Upper lobe of right lung (tissue), 1 donor: ENCODE data around the gene ATP2A2. TPM values are rescaled to one million over a fixed set of nuclear protein-coding genes. Genes with fewer than 3 reads are reported as not detected.

ENCODE experiments used
- ATAC-seq: fragments of 200-7000 bp; cut with Tn5 transposase; one replicate; pipeline ENCODE4 v1.9.1; 2020; ENCODE audit warnings: mild to moderate bottlenecking, moderate library complexity
- DNase-seq: peaks from one replicate; pipeline ENCODE4 v3.0.0-alpha.2; 2020
- H3K27ac ChIP-seq: fragments of 200-600 bp; one replicate; pipeline ENCODE4 v1.8.0; 2022
- H3K27me3 ChIP-seq: fragments of 200-600 bp; one replicate; pipeline ENCODE4 v1.8.0; 2022; ENCODE audit warnings: mild to moderate bottlenecking
- H3K36me3 ChIP-seq: fragments of 200-600 bp; one replicate; pipeline ENCODE4 v1.8.0; 2022
- H3K4me1 ChIP-seq: fragments of 200-600 bp; one replicate; pipeline ENCODE4 v1.8.0; 2022
- H3K4me3 ChIP-seq: fragments of 200-600 bp; one replicate; pipeline ENCODE4 v1.8.0; 2022; ENCODE audit warnings: mild to moderate bottlenecking
- H3K9me3 ChIP-seq: fragments of 200-600 bp; one replicate; pipeline ENCODE4 v1.8.0; 2022
- CTCF ChIP-seq: fragments of 200-600 bp; IDR thresholded peaks from one replicate; pipeline ENCODE4 v1.8.0; 2022; ENCODE audit warnings: antibody characterized with exemption
- intact Hi-C: fragments of 100-400 bp; cut with DNase I; formaldehyde crosslinking; loops from one replicate; pipeline ENCODE4 v1.11.0; 2022
- total RNA-seq: library from RNA; stranded (reverse); fragmentation: NEBNext Ultra II Directional; extraction: Animal tissue kit (Norgen Biotek cat#: 25700); gene quantifications from one replicate; pipeline ENCODE4 v1.2.1, GENCODE V29; 2021
- donor health status: DM: no; HTN: yes; CAD: no; lungs with severe emphysema.

Gene ATP2A2
- total RNA-seq, 1 donor from 2014 or later: 173 TPM

DNA sequence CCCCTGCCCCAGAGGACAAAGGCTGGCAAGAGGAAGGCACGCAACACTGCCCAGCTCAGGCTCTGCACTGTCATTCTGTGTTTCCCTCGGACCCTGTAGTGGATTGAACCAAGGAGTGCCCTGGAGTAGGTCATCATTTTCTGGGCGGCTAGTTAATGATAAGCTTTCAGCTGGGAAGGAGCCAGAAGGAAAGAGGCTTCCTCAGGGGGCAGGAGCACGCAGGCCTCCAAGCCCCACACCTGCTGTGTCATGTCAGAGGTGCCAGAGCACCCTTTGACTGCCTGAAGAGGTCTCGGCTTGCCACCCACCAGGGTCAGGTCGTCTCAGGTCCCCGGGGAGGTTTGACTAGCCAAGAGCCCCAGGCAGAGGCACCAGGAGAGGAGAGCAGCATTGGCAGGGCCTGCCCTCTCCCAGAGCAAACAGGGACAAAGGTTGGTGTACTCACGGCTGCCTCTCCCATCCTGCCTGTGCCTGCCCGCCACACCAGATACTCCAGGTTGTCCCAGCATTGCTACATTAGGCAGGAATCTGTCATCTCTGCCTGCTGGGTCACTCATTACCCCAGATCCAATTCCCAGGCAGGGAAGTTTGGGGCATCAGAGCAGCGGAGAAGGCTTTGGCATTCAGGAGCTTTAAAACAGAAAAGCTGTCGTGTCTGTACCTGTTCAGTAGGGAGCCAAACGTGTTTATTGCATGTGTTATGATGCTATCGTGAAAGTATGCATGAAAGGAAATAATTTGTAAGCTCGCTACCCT lies 33.5 kb upstream of the ATP2A2 start:
- no peak for TF ChIP-seq CTCF
- DNase-seq (peak; percentile 71), ATAC-seq (peak; percentile 78)
- Histone ChIP-seq H3K27me3 (no peaks in the 10 kb centered on the region), H3K4me1 (peaks cover 11% of the 10 kb centered on the region), H3K36me3 (no peaks in the 10 kb centered on the region), H3K27ac (peak overlapping the region; percentile 78), H3K9me3 (no peaks in the 10 kb centered on the region), H3K4me3 (no peak overlapping the region)
- intact Hi-C loops: no loop called here

- Histone ChIP-seq H3K4me3 (no peak overlapping the region), H3K27ac (peak overlapping the region; percentile 78), H3K27me3 (no peaks in the 10 kb centered on the region), H3K36me3 (no peaks in the 10 kb centered on the region), H3K9me3 (no peaks in the 10 kb centered on the region), H3K4me1 (peaks cover 11% of the 10 kb centered on the region)
- intact Hi-C loops: no loop called here
- ATAC-seq (no peak), DNase-seq (no peak)
- no peak for TF ChIP-seq CTCF
Measured at GRCh38 chr12:110248096-110248447, 33.0 kb upstream of the ATP2A2 start.

DNA sequence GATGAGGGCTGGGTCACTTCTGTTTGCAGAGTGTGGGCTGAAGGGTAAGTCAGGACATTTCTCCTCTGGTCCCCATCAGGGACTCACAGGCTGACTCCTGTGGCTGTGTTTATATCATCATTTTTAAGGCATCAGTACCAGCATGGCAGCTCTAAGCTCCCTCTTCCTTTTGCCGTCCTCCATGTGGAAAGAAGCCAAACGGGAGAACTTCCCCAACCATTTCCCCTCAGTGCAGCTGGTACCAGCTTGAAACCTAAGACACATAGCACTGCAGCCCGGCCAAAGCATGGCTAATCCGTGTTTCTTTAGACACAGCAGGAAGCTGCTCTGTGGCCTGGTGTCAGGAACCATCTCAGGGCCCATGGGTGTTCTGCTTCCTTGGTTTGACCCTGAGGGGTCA lies 31.9 kb upstream of the ATP2A2 start:
- H3K36me3 ChIP-seq: no peaks in the 10 kb centered on the region
- H3K4me1 ChIP-seq: peaks cover 17% of the 10 kb centered on the region
- DNase-seq: no peak
- no peak overlapping the region for H3K27ac ChIP-seq
- no peaks in the 10 kb centered on the region for H3K9me3 ChIP-seq
- no peak for ATAC-seq
- H3K27me3 ChIP-seq: no peaks in the 10 kb centered on the region
- H3K4me3 ChIP-seq: no peak overlapping the region
- no peak for TF ChIP-seq CTCF
- intact Hi-C loops: no loop called here

DNA sequence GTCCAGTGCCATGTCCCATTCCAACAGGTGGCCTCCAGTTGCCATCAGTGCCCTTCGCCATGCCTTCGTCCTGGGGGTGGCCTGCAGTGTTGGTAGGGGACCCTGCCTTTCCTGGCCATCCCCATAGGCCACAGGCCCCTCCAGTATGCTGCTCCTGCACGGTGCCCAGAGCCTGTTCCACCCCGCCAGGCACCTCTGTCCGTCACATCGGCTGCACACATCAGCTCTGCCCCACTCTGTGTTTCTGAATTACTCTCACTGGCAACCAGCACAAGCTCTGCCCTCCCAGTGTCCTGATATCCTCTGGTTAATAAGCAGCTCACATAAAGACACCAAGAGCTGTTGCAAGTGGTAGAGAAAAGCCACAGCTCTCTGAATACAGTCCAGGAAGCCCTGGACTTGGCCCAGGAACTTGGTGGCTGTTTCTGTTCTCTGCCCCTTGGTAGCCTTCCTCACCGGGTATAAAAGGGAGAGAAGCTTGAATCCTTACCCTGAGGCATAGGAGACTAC lies 31.3 kb upstream of the ATP2A2 start:
- Histone ChIP-seq H3K9me3 (no peaks in the 10 kb centered on the region), H3K27ac (no peak overlapping the region), H3K27me3 (no peaks in the 10 kb centered on the region), H3K36me3 (no peaks in the 10 kb centered on the region), H3K4me3 (no peak overlapping the region), H3K4me1 (peaks cover 17% of the 10 kb centered on the region)
- intact Hi-C loops: no loop called here
- TF ChIP-seq CTCF: no peak
- ATAC-seq: peak; percentile 38
- DNase-seq: no peak

GRCh38 chr12:110251381-110251780 lies 29.7 kb upstream of the ATP2A2 start:
- Histone ChIP-seq H3K4me3 (no peak overlapping the region), H3K36me3 (no peaks in the 10 kb centered on the region), H3K27ac (no peak overlapping the region), H3K4me1 (peaks cover 13% of the 10 kb centered on the region), H3K9me3 (no peaks in the 10 kb centered on the region), H3K27me3 (no peaks in the 10 kb centered on the region)
- no peak for TF ChIP-seq CTCF
- DNase-seq (no peak), ATAC-seq (no peak)
- intact Hi-C loops: no loop called here
